GM18526 (cell line): ENCODE results near the gene CSF1R.

Source experiments
- POLR2A ChIP-seq: IDR thresholded peaks from 3 replicates; pipeline ENCODE4 v1.6.1; 2011; ENCODE audit not compliant: insufficient read length; ENCODE audit errors: extremely low read depth

CSF1R gene

DNA sequence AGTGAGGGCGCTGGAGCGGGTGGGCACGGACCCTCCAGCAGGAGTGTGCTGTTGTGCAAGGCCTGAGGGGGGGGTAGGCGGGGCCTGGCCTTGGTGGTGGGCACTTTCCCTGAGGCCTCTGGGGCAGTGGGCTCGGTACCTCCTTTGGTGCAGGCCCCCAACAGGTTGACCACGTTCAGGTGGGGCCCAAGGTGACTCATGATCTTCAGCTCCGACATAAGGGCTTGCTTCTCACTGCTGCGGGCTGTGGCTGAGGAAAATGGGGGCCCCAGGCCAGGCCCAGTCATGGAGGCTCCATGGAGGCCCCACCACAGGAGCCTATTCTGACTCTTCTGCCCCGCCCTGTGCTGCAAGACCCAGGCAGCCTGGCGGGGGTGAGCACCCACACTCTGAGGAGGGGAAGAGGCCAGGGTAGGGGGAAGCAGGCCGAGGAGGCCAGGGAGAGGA, 37.8 kb upstream of the CSF1R start:
- no peak for TF ChIP-seq POLR2A

DNA sequence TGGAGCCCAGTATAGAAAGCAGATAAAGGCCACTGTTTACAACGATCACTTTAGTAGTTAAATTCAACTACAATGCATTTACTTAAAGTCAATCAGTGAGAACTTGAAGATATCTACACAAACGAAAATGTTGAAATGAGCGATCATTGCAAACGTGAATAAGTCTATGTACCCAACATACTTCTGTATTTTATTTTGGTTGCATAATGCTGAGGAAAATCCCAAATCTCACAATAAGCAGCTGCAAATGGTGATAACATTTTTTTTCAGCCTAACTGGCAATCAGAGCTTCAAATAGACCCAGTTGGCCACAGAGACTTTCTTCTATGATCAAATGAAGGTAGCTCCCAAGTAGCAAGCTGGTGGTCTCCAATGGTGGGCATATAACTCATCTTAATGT, 37.2 kb upstream of the CSF1R start:
- no peak for TF ChIP-seq POLR2A

DNA sequence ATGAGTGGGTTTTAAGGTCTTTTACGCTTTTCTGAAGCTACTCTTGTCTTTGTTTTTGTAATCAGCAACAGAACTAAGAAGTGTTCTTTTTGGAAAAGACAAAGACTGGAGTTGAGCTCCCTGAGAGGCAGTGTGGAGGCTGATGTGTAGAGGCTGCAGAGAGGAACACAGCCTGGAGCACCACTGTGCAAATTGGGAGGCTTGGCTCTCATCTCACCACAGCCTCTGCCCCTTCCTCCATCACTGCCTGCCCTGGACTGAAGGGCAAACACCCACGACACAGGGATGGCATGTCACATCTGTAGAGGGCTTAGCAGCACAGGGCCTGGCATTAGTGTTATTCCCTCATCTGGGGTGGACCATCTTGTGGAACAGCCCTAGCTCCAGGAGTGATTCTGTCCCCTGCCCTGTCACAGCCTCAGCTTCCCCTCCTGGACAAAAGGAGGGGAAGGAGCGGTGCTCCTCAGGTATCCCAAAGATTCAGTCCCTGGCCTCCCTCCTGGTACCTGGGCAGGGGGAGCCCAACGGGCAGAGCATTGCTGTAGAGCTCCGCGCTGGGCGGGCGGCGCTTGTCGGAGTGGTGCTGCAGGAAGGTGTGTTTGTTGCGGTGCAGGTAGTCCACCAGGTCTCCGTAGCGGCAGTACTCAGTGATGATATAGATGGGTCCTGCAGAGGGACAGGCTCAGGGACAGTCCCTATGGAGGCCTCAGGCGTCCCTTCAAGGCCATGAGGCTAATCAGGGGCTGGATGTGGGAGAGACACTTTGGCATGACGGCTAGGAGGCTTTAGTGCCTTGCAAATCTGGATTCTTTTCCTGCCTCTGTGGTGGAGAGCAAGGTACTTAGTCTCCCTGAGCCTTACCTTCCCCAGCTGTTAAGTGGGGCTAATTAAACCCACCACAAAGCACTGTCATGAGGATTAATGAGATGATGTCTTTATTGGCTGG, 36.5 kb upstream of the CSF1R start:
- TF ChIP-seq POLR2A, result no peak

DNA sequence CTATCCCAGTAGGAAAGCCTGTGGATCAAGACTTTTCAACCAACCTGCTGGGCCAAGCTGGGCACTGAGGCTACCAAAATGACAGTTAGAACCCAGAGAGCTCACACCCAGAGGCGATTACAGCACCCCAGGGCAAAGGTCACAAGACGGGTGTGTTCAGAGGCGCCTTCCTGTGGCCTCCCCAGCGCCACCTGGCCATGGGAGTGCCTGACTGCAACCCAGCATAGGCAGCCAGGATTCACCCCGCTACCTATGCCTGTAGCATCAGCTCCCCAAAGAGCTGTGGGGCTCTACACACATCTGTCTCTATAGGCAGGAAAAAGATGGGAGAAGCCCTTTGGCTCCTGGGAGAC, 35.8 kb upstream of the CSF1R start:
- no peak for TF ChIP-seq POLR2A

DNA sequence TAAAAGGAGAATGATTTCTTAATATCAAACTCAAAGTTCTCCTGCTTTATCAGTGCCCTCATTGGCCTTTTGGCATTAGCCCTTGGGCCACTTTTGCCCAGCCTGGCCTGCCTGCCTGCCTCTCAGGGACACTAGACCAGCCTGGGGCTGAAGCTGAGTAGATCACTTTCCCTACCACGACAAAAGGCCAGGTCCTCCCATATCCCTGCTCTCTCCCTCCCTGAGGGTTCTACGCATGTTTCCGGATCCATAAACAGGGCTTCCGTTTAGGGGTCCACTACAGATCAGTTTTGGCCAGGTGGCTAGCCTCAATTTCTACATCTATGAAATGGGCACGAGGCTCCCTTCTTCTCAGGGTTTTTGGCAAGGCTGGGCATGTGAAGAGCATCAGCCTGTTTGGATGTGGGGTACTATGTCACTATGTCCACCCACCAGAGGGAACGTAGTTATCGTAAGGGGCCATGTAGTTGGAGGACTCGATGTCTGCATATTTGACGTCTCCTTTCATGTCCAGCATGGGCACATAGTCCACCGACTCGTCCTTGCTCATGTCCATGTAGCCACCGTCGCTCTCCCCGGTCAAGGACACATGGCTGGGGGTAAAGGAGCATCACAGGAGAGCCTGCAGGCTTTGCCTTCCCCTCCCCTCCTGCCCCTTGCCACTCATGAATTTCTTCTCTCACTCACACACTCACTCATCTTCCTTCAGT, 35.2 kb upstream of the CSF1R start:
- TF ChIP-seq POLR2A, result no peak

DNA sequence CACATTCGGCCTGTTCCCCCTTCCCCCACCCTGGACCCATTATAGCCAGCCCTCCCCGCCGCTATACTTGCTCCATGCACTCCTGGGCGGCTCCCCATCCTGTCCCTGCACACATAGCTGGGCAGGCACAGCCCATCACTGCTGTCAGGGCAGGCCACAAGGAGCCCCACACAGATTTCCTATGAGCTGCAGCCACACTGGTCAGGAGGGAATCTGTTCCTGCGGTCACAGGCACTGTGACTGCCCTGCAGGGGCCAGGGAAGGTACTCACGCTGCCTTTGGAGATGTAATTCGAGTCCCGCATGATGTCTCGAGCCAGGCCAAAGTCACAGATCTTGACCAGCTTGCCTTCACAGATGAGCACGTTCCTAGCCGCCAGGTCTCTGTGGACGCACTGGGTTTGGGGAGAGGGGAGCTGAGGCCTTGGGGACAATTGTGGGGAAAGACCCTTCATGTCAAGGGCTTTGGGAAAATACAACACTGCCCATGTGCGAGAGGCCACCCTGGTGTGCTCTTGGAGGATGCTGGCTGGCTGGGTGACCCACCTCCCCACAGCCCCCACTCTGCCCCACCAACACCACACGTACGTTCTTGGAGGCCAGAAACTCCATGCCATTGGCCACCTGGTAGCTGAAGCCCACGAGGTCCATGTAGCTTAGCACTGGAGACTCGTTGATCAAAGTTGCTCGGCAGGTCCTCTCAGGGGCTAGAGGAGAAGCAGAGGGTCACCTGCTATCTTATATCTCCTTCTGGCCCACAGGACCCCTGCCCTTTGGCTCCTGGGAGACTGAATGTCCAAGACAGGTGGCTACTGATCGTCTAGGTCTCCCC, 34.5 kb upstream of the CSF1R start:
- TF ChIP-seq POLR2A, result no peak

DNA sequence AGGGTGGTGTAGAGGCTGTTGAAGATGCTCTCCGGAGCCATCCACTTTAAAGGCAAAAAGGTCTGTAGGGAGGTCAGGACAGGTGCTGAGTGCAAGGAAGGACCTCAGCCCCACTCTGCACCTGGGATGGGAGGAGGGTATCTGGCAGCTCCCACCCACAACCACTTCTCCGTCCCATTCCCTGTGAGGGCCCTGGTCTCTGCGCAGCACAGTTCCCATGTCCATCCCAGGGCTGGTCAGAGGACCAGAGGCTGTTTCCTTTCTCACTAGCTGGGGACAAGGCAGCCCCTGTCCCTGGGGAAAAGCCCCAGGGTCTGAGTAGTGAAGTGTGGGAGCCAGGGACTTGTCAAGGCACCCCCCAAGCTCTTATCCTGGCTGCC, 33.7 kb upstream of the CSF1R start:
- no peak for TF ChIP-seq POLR2A

DNA sequence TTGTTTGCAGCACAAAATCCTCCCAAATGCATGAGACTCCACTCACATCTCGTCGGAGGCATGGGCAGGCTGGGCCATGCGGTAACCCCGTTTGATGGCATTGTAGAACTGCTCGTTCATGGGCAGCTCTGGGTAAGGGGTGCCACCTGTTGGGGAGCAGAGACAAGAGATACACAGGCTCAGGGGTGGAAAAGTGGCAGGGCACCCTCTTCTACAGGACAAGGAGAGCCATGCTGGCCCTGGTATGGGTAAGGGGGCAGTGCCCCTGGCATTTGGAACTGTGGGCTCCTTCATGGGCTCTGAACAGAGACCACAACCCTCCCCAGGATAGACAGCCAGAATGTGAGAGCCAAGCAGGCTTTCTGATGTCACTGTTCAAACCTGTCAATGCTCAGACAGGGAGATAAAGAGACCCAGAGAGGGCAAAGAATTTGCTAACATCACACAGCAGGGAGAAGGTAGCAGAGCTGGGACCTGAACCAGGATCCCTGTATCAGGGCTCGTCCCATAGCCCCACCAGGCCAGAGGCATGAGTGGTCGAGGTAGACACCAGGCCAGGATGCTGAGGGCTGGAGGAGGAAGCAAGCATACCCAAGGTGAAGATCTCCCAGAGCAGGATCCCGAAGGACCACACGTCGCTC, 33.2 kb upstream of the CSF1R start:
- TF ChIP-seq POLR2A, result no peak

DNA sequence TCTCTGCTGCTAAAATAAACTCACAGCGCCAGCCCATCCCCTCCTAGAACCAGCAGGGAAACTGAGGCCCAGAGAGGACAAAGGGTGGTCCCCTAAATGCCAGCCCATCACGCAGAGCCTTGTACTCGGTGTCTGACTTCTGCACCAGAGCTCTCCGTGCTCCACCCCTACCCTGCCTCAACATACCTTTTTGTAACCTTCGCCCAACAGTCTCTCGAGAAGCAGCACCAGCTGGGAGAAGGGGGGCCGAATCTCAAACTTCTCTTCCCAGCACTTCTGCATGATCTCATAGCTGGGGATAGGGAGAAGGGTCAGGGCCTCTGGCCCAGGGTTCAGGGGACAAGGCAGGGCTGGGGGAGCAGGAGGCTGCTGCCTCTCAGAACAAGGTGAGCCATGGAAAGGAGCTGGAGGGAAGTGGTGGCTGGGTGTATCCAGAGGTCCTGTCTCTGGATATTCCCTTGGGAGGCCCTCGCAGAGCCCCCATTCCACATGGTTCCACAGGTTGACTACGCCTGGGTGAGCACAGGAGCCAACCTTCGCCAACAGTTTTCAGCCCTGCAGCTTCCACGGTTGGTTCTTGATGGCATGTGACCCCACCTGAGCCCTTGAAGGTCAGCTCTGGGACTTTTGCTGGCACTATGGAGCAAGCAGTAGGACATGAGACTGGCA, 32.3 kb upstream of the CSF1R start:
- TF ChIP-seq POLR2A, result no peak

DNA sequence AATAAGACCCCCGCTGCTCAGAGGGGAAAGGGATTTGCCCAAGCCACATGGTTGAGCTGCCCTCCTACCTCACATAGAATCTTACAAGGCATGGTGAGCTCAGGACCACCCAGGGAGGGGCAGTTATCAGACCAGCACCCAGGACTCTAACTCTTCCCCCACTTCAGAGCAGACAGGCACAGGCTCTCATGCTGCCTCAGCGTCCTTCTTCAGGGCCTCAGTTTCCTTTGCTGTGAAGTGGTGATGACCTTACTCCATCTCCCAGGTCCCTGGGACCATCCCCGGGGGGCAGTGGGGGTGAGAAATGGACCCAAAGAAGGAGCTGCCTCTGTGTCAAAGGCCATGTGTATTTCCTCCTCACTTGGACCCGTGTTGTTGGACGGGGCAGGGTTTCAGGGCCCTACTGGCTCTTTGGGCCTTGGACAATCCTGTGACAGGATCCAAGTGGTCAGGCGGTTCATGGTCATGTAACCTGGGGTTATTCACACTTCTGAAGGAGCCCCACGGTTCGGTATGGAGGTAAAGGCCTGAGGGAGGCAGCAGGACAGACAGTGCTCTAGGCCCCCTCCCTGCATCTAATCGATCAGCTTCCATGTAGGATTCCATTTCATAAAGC, 31.7 kb upstream of the CSF1R start:
- no peak for TF ChIP-seq POLR2A

DNA sequence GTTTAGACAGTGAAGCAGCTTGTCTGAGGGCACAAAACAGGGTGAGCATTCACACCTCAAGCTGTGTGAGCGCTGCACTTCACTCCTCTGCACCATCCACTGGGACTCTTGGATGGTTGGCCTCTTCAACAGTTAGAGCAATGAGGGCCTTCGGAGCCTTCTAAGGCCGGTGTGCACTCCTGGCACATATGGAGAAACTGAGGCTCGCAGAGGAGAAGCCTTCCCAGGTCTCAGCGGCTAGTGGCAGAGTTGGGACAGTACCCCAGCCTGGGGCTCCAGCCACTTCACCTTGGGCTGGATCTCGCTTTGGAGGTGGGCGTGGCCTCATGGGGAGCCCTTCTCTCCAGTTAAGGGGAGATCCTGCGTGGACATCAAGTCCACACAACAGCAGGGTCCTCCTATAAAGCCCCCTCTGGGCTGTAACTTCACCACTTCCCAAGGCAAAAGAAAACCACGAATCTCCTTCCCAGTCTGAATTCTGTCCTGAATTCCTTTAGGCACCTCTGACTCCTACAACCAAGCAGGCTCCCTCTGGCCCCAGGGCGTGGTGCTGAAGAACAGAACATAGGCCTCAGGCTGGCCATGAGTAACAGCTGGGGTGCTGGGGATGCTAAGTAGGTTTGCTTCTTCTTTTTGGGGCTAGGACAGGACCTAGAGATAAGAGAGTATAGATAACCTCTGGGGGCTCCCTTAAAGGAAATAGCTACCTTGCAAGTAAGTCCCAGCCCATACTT, 30.5 kb upstream of the CSF1R start:
- no peak for TF ChIP-seq POLR2A

DNA sequence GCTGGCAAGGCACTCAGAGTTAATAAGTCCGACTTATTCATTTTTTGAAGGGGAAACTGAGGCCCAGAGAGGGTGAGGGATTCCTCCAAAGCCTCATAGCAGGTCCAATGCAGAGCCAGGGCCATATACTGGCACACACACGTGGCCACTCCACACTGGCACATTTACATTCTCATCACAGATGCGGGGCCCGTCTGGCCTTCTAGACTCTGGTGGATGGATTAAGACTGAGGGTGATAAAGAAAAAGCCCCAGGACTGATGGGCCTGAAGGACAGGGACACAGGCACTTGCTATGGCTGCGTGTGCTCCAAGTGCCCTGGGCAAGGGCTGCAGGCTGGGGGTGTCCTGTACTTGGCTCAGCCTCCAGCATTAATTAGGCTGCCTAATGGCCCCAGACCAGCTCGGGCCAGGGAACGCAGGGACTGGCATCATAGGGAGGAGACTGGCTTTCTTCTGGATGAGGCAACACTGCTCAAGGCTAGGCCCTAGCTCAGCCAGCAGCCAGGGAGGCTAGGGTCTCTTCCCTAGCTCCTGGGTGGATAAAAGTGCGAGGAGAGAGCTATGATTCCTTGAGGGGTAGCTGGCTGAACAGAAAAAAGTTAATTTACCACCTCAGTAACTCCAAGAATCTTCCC, 28.5 kb upstream of the CSF1R start:
- TF ChIP-seq POLR2A, result no peak

DNA sequence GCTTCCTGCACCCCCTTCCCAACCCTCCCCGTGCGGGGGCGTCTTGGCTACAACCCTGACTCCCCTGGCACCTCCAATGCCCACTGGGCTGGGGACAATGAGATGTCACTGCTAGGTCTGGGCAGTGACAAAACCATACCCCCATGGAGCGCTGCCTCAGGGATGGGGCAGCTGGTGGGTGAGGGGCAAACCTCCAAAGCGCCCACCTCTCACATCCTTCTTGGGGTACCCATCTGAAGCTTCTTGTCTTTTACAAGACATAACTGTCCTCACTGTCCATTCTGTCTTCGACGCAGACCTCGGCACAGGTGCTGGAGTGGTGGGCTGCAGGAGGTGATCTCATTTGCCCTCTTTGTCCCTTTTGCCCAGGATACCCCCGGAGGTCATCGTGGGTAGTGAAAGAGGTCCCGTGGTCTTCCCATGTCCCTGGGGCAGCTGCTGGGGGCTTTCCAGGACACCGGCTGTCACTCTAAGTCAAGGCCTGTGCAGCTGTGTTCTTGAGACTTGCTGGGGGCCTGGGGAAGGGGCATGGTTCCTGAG, 27.8 kb upstream of the CSF1R start:
- TF ChIP-seq POLR2A, result no peak
